Activated naive CD4-positive, alpha-beta T cell treated with anti-CD3 and anti-CD28 coated beads for 36 hours (primary cell): ENCODE results near the gene TMEM163. TPM values are rescaled to one million over a fixed set of nuclear protein-coding genes. Genes with fewer than 3 reads are reported as not detected.
"Not testable (repeated sequence)": the region's sequence is repeated elsewhere in the genome, so short reads cannot be mapped to it uniquely, and the experiment has no call there.

Source experiments
- CTCF ChIA-PET: fragments of 350-600 bp; sonication (Branson Sonifier 250); formaldehyde crosslinking; loops from one replicate; lab custom pipeline; 2021; ENCODE audit warnings: antibody characterized with exemption; lab: Charles Lee
- DNase-seq: peaks from one replicate; pipeline ENCODE4 v3.0.0-alpha.2; 2020
- H3K27ac Mint-ChIP-seq: one replicate; pipeline ENCODE4 v1.8.0; 2021; ENCODE audit warnings: mild to moderate bottlenecking, mixed read lengths
- H3K27me3 Mint-ChIP-seq: one replicate; pipeline ENCODE4 v1.8.0; 2021; ENCODE audit warnings: low read depth, mixed read lengths
- H3K36me3 Mint-ChIP-seq: one replicate; pipeline ENCODE4 v1.8.0; 2021; ENCODE audit warnings: low read depth, mixed read lengths
- H3K4me1 Mint-ChIP-seq: one replicate; pipeline ENCODE4 v1.8.0; 2021; ENCODE audit warnings: low read depth, mixed read lengths
- H3K4me3 Mint-ChIP-seq: one replicate; pipeline ENCODE4 v1.8.0; 2021; ENCODE audit warnings: mild to moderate bottlenecking, moderate library complexity, mixed read lengths
- H3K9me3 Mint-ChIP-seq: one replicate; pipeline ENCODE4 v1.8.0; 2021; ENCODE audit warnings: mixed read lengths
- intact Hi-C: fragments of 100-400 bp; cut with micrococcal nuclease; formaldehyde crosslinking; loops from one replicate; pipeline ENCODE4 v1.15.1; 2023
- total RNA-seq, 2 experiments: library from RNA; stranded (reverse); gene quantifications; one replicate each; pipeline ENCODE4 v1.2.3, GENCODE V29; 2021

The TMEM163 gene
- total RNA-seq, 2 experiments from 2014 or later, result not detected

GRCh38 chr2:134576478-134576877 lies 142.3 kb downstream of the TMEM163 start:
- Mint-ChIP-seq H3K9me3 (no peaks in the 10 kb centered on the region), H3K36me3 (no peaks in the 10 kb centered on the region), H3K27me3 (no peaks in the 10 kb centered on the region), H3K4me1 (no peaks in the 10 kb centered on the region), H3K27ac (no peak overlapping the region), H3K4me3 (no peak overlapping the region)
- intact Hi-C loops, result loop anchor here (5.0 kb wide), 1 partner anchor 321 kb away; no protein-coding TSS in a partner anchor
- DNase-seq, result no peak
- CTCF ChIA-PET, result no interaction called here

- no peak for DNase-seq
- intact Hi-C loops, result loop anchor here (5.0 kb wide), 1 partner anchor 321 kb away; no protein-coding TSS in a partner anchor
- H3K36me3 Mint-ChIP-seq, result no peaks in the 10 kb centered on the region
- H3K4me1 Mint-ChIP-seq, result no peaks in the 10 kb centered on the region
- no peak overlapping the region for H3K27ac Mint-ChIP-seq
- H3K27me3 Mint-ChIP-seq, result no peaks in the 10 kb centered on the region
- no peak overlapping the region for H3K4me3 Mint-ChIP-seq
- CTCF ChIA-PET, result no interaction called here
- no peaks in the 10 kb centered on the region for H3K9me3 Mint-ChIP-seq
Measured at GRCh38 chr2:134575888-134576287, 142.9 kb downstream of the TMEM163 start.

- no peaks in the 10 kb centered on the region for H3K27me3 Mint-ChIP-seq
- H3K4me3 Mint-ChIP-seq, result no peak overlapping the region
- H3K9me3 Mint-ChIP-seq, result no peaks in the 10 kb centered on the region
- no peak for DNase-seq
- H3K4me1 Mint-ChIP-seq, result no peaks in the 10 kb centered on the region
- no peaks in the 10 kb centered on the region for H3K36me3 Mint-ChIP-seq
- CTCF ChIA-PET, result interaction anchor here (0.6 kb wide), 1 partner anchor 69 kb away, joined by 6 read pairs; no protein-coding TSS in a partner anchor
- intact Hi-C loops, result loop anchor here (5.0 kb wide), 1 partner anchor 323 kb away; no protein-coding TSS in a partner anchor
- no peak overlapping the region for H3K27ac Mint-ChIP-seq
Measured at GRCh38 chr2:134574611-134575330, 144.0 kb downstream of the TMEM163 start.

- Mint-ChIP-seq H3K27me3 (no peaks in the 10 kb centered on the region), H3K9me3 (no peaks in the 10 kb centered on the region)
- CTCF ChIA-PET, result no interaction called here
Measured at GRCh38 chr2:134573724-134574123, 145.1 kb downstream of the TMEM163 start.

GRCh38 chr2:134573085-134573370 lies 145.8 kb downstream of the TMEM163 start:
- DNase-seq, result no peak
- no peaks in the 10 kb centered on the region for H3K36me3 Mint-ChIP-seq
- CTCF ChIA-PET, result no interaction called here
- intact Hi-C loops, result no loop called here
- no peak overlapping the region for H3K4me3 Mint-ChIP-seq
- no peaks in the 10 kb centered on the region for H3K27me3 Mint-ChIP-seq
- no peaks in the 10 kb centered on the region for H3K4me1 Mint-ChIP-seq
- no peaks in the 10 kb centered on the region for H3K9me3 Mint-ChIP-seq
- no peak overlapping the region for H3K27ac Mint-ChIP-seq

More at GRCh38 chr2:134573724-134574123, 145.1 kb downstream of the TMEM163 start:
- intact Hi-C loops, result no loop called here
- H3K4me1 Mint-ChIP-seq, result no peaks in the 10 kb centered on the region
- H3K4me3 Mint-ChIP-seq, result no peak overlapping the region
- H3K36me3 Mint-ChIP-seq, result no peaks in the 10 kb centered on the region
- DNase-seq, result no peak
- H3K27ac Mint-ChIP-seq, result no peak overlapping the region

- Mint-ChIP-seq H3K27me3 (no peaks in the 10 kb centered on the region), H3K36me3 (no peaks in the 10 kb centered on the region), H3K4me3 (no peak overlapping the region), H3K4me1 (no peaks in the 10 kb centered on the region), H3K9me3 (no peaks in the 10 kb centered on the region), H3K27ac (no peak overlapping the region)
- intact Hi-C loops, result no loop called here
- DNase-seq, result no peak
- CTCF ChIA-PET, result no interaction called here
Measured at GRCh38 chr2:134572314-134573084, 146.3 kb downstream of the TMEM163 start.

GRCh38 chr2:134570676-134571075 lies 148.1 kb downstream of the TMEM163 start:
- H3K9me3 Mint-ChIP-seq, result no peaks in the 10 kb centered on the region
- H3K4me3 Mint-ChIP-seq, result no peak overlapping the region
- no peak for DNase-seq
- H3K27ac Mint-ChIP-seq, result no peak overlapping the region
- CTCF ChIA-PET, result no interaction called here
- no peaks in the 10 kb centered on the region for H3K36me3 Mint-ChIP-seq
- H3K4me1 Mint-ChIP-seq, result no peaks in the 10 kb centered on the region
- intact Hi-C loops, result no loop called here
- H3K27me3 Mint-ChIP-seq, result no peaks in the 10 kb centered on the region

GRCh38 chr2:134568413-134568812 lies 150.4 kb downstream of the TMEM163 start:
- CTCF ChIA-PET, result interaction anchor here (0.6 kb wide), 1 partner anchor 18 kb away, joined by 3 read pairs; no protein-coding TSS in a partner anchor

GRCh38 chr2:134567666-134568065 lies 151.1 kb downstream of the TMEM163 start:
- CTCF ChIA-PET, result interaction anchor here (0.6 kb wide), 1 partner anchor 727 kb away, joined by 3 read pairs; no protein-coding TSS in a partner anchor
- Mint-ChIP-seq H3K4me1 (no peaks in the 10 kb centered on the region), H3K27me3 (no peaks in the 10 kb centered on the region), H3K27ac (no peak overlapping the region), H3K9me3 (no peaks in the 10 kb centered on the region), H3K4me3 (no peak overlapping the region), H3K36me3 (no peaks in the 10 kb centered on the region)
- DNase-seq, result no peak
- intact Hi-C loops, result no loop called here

More at GRCh38 chr2:134568413-134568812, 150.4 kb downstream of the TMEM163 start:
- intact Hi-C loops, result no loop called here
- no peak for DNase-seq
- Mint-ChIP-seq H3K4me1 (no peaks in the 10 kb centered on the region), H3K9me3 (no peaks in the 10 kb centered on the region), H3K36me3 (no peaks in the 10 kb centered on the region), H3K4me3 (no peak overlapping the region), H3K27ac (no peak overlapping the region), H3K27me3 (no peaks in the 10 kb centered on the region)

- CTCF ChIA-PET, H3K27me3 Mint-ChIP-seq, intact Hi-C loops, H3K4me1 Mint-ChIP-seq, H3K36me3 Mint-ChIP-seq, DNase-seq, H3K4me3 Mint-ChIP-seq, H3K9me3 Mint-ChIP-seq, H3K27ac Mint-ChIP-seq: not testable (repeated sequence)
Measured at GRCh38 chr2:134564955-134565354, 153.8 kb downstream of the TMEM163 start.

- intact Hi-C loops, result no loop called here
- Mint-ChIP-seq H3K27me3 (no peaks in the 10 kb centered on the region), H3K36me3 (no peaks in the 10 kb centered on the region), H3K9me3 (no peaks in the 10 kb centered on the region), H3K4me1 (no peaks in the 10 kb centered on the region), H3K4me3 (no peak overlapping the region), H3K27ac (no peak overlapping the region)
- CTCF ChIA-PET, result no interaction called here
- DNase-seq, result no peak
Measured at GRCh38 chr2:134564549-134564948, 154.3 kb downstream of the TMEM163 start.

GRCh38 chr2:134558208-134558830 lies 160.5 kb downstream of the TMEM163 start:
- CTCF ChIA-PET, result no interaction called here
- H3K27ac Mint-ChIP-seq, result no peak overlapping the region

More at GRCh38 chr2:134558208-134558830, 160.5 kb downstream of the TMEM163 start:
- H3K27me3 Mint-ChIP-seq, result no peaks in the 10 kb centered on the region
- no peak overlapping the region for H3K4me3 Mint-ChIP-seq
- intact Hi-C loops, result no loop called here
- H3K4me1 Mint-ChIP-seq, result no peaks in the 10 kb centered on the region
- H3K9me3 Mint-ChIP-seq, result no peaks in the 10 kb centered on the region
- H3K36me3 Mint-ChIP-seq, result no peaks in the 10 kb centered on the region
- no peak for DNase-seq
